CD4-positive, alpha-beta T cell treated with Interleukin-15 for 1 hour (primary cell): ENCODE measurements around the gene TOP3A.

Experiments used
- DNase-seq: peaks from one replicate; pipeline ENCODE4 v3.0.0-alpha.2; 2020

The TOP3A gene

DNA sequence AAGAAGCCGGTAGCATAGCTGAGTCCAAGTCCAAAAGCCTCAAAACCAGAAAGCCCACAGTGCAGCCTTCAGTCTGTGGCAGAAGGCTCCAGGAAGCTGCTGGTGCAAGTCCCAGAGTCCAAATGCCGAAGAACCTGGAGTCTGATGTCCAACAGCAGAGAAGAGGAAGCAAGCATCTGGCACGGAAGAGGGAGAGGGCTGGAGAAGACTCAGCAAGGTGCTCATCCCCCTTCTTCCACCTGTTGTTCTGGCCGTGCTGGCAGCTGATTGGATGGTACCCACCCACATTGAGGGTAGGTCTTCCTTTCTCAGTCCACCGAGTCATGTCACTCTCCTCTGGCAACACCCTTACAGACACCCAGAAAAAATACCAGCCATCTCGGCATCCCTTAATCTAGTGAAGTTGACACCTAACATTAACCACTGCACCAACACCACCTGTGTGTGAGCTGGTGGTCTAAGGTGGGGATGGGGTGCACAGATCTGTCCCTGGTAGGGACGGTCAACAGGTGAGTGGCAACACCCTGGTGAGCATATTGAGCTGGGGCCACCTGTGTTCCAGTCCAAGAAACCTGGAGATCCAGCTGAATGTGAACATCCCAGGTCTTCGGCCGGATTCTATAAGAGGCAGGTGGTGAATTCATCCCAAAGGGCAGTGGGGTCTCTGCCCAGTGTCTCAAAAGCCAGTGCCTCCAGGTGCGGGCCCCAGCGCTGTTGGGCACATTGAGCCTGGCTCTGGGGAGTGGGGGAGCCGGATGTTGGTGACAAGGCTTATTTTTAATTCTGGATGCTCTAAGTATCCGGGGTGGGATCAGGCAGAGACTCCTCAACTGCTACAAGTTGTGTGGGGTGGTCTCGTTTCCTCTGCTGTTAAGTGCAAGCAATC, 44.5 kb downstream of the TOP3A start:
- no peak for DNase-seq

DNA sequence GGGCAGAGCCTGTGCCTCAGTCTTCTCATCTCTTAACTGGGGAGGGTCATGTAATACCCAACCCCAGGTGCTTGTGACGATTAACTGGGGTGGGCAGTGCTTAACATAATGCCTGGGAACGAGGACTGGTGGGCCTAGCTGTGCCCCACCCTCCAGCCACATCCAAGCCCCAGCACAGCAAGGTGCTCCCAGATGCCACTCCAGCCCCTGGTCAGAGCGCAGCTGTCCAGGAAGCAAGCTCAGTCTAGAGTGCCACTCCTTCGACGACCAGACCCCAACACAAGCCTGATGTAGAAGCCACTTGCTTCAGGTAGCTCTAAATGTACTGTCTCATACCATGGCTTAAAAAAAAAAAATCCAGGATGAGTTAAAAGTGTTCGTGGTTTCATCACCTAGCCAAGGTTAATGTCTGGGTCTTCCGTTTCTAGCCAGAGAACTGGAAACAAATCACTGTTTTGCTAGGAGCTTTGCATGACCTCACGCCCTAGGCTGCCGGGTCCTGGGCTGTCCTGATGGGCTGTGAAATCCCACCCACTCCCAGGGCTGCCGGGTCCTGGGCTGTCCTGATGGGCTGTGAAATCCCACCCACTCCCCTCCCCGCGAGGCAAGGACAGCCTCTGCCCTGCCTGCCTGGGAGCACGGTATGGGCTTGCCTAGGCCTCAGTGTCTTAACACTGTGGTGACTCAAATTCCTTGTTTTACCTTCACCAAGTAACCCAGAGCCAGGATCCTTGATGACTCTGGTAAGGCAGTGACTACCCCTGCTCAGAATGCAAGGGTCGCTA, 46.7 kb downstream of the TOP3A start:
- DNase-seq: no peak

GRCh38 chr17:18267366-18267765, 47.4 kb downstream of the TOP3A start:
- no peak for DNase-seq

GRCh38 chr17:18263885-18264682, 50.7 kb downstream of the TOP3A start:
- no peak for DNase-seq

GRCh38 chr17:18262641-18263040, 52.2 kb downstream of the TOP3A start:
- no peak for DNase-seq

- no peak for DNase-seq
Measured at GRCh38 chr17:18262111-18262510, 52.7 kb downstream of the TOP3A start.

GRCh38 chr17:18261659-18262058, 53.1 kb downstream of the TOP3A start:
- DNase-seq: no peak

- peak; percentile 30 for DNase-seq
Measured at GRCh38 chr17:18261146-18261515, 53.7 kb downstream of the TOP3A start.

DNA sequence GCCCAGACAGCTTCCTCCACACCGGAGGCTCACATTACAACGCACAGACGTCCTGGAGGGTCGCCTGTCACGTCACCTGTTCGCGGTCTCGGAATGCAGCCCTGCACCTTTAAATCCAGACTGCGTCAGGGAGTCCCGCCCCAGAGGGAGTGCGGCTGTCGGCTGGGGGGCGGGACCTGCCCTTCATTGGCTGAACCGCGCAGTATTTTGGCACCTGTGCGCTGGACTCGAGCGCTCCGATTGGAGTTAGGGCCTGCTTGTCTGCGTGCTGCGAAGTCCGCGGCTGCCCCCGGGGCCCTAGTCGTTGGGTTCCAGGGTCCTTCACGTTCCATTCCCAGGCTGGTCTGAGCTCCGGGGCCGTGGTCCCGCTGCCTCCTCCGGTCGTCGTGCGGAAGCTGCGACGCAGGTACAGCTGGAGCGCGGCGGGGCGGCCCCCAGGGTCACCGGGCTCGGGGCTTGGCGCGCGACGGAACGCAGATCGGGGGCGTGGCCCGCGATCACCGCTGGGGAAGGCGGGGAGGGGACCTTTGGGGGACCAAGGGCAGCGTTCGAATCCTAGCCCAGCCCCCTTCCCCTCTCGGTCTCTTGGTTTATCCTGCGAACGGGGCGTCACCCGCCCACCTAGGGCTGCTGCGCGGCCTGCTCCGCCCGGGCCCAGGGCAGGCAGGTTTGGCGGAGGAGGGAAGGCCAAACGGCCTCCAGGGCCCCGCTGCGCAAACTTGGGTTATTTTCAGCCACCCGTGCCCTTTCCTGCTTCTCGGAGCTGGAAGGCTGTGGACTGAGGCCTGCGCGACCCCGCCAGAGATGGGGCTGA, 54.3 kb downstream of the TOP3A start, which contains the start of gene MIEF2:
TSS of gene MIEF2 (plus strand) at position 331 of the 814 bp plus-strand sequence. CDS start 2,059 bp downstream, outside the sequence.
- DNase-seq: peak; percentile 91

DNA sequence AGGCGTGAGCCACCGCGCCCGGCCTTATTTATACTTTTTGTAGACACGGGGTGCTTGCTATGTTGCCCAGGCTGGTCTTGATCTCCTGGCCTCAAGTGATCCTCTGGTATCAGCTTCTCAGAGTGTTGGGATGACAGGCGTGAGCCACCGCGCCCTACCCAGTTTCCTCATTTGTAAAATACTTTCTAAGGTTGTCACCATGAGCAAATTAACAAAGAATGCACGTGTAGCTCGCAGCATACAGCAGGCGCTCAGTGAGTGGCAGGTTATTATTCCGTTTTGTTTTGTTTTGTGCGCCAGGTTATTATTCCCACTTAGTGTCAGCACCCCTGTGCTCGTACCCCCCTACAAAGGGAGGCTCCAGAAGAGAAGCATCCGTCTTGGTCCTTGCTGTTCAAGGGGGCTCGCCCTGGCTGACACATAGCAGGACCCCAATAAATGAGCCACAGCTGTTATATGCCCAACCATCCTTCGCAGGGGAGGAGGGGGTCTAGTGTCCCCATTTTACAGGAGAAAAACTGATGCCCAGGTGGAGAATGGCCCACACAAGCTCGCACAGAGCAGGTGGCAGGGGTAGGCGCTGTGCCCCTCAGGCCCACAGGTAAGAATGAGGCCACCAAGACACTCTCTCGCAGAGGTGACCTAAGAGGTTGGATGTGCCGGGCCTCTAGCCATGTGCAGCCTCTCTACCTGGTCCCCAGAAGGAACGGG, 55.0 kb downstream of the TOP3A start:
- DNase-seq: no peak

DNA sequence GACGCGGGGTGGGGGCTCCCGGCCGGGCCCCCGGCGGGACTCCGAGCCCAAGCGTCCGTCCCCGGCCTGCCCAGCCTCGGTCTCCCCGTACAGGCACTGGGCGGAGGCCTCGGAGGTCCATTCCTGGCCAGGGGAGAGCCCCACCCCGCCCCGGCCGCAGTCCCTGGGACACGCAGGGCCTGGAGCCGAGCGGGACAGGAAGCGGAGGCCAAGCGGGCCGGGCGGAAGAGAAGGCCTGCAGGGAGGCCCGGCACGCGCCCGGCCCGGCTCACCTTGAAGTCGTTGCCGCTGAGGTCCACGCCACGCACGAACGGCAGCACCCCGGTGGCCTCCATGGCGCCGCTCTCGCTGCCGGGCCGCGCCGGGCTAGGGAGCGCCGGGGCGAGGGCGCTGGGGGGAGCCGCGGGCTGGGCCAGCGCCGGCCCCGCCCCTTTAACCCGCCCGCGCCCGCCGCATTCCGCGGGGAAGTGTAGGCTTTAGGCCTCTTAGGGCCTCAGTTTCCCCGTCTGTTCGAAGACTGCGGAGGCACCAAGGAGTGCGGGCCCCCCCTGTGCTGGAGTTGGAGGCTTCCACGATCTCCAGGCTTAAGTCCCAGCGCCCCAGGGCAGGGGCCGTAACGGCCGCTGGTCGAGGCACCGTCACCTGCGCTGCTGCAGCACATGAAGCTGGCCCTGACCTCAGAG, 56.3 kb downstream of the TOP3A start, which contains the start of gene FLII:
TSS of gene FLII (minus strand) at position 383 of the 683 bp plus-strand sequence. CDS start at position 335, 48 bp downstream.
- peak; percentile 39 for DNase-seq

DNA sequence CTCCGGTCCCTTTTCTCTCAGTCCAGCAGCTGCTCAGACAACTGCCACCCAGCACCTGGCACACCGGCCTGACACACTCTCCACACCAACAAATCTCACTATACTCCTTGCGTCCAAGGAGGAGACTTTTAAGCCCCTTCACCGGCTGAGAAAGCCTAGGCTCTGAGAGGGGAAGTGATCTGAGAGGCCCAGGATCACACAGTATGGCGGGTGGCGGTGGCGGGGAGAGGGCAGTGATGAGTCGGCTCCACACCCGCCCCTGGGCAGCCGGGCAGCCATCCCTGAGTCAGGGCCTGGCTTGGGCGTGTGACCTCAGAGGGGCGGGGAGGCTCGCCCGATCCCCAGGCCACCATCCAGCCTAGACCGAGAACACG, 56.8 kb downstream of the TOP3A start:
- peak; percentile 66 for DNase-seq

- DNase-seq: peak; percentile 39
Measured at GRCh38 chr17:18257268-18257981, 57.4 kb downstream of the TOP3A start.

DNA sequence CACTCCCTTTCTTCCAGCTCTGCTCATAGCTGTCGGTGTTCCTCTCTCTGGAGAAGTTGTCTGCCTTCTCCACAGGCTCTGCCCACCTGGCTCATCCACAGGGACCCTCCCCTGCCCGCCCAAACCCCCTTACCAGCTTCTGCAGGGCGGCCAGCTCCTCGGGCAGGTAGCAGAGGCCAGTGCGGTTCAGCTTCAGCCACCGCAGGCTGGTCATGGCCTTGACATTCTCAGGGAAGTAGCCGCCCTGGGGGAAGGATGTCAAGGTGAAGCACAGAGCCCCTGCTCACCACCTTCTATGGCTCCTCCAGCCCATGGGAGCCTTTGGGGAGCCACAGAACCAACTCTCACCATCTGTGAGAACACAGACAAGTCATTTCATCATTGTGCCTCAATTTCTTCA, 58.0 kb downstream of the TOP3A start:
- DNase-seq: no peak

GRCh38 chr17:18256351-18256750, 58.4 kb downstream of the TOP3A start:
- DNase-seq: no peak

- no peak for DNase-seq
Measured at GRCh38 chr17:18254888-18255649, 59.7 kb downstream of the TOP3A start.

DNA sequence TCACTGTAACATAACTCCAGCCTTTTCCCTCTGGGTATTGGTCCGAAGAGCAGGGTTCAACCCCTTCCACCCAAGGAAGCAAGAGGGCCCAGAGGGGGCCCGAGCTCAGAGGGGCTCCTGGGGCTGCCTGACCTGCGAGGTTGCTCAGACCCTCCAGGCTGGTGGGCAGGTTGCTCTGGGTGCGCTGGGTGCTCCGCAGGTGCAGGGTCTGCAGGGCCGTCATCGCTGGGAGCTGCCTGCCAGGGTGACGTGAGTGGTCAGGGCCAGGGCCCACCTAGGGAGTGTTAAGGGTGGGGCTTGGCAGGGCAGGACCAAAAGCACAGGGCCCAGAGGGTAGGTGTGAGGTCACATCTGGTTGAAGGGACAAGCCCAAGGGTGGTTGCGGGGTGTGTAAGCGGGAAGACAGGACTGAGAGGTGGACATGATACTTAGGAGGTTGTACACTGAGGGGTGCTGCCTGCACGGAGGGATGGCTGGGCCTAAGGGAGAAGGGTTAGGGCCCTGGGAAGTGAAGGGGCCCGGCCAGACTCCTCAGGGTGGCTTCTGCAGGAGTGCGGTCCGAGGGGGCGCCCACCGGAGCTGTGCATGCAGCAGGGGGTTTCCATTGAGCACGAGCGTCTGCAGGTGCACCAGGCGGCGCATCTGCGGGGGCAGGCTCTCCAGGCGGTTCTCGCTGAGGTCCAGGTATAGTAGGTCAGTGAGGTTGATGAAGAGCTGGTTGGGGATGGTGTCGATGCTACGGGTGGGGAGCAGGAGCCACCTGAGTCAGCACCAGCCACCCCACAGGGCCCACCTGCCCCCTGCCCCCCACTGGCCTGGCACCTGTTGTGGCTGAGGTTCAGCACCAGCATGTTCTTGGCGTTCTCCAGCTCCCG, 60.6 kb downstream of the TOP3A start:
- no peak for DNase-seq

DNA sequence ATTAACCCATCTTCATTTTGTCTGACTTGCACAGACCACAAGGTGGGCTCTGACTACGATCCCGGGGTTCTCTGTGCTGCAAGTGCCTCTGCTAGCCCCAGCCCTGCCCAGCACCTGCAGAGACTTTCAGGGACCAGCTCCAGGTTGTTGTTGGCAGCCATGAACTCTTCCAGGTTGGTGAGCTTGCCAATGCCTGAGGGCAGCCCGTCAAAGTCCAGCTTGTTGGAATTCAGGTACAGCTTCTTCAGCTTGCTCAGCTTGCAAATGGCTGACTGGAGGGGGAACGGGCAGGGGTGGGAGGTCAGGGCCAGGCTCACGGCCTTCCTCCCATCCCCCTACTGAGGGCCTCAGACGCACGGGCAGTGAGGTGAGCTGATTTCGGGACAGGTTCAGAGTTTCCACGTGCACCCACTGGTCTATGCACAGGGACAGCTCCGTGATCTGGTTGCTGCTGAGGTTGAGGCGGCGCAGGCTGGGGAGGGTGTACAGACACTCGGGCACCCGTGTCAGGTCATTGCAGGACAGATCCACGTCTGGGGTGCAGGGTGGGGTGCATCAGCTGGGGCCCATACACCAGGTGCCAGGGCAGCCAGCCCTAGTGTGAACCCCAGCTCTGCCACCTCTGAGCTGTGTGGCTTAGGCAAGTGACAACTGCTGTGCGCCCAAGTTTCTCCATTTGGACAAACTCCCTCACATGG, 61.5 kb downstream of the TOP3A start:
- DNase-seq: no peak
